Transverse colon (tissue), 3 donors: Measurements from ENCODE around the gene HSD17B8.

Source experiments
- EP300 ChIP-seq: sonication (generic); formaldehyde crosslinking; IDR thresholded peaks from one replicate; pipeline ENCODE4 v1.6.1; 2017; ENCODE audit warnings: antibody characterized with exemption, low read depth
- TF ChIP-seq, protein P1 (sequence below), 5 experiments: fragments of 200-600 bp in 3 of 5; fragments of 450-650 bp in 2 of 5; sonication (generic) in 3 of 5; IDR thresholded peaks; 1 replicate in 2 of 5; 2 replicates in 3 of 5; pipeline ENCODE4 v1.5.1; 2016 to 2017; ENCODE audit warnings: antibody characterized with exemption in 5 of 5, inconsistent platforms in 3 of 5, mild to moderate bottlenecking in 2 of 5, moderate library complexity in 1 of 5

- TF ChIP-seq EP300: no peak
- TF ChIP-seq, protein P1, sequence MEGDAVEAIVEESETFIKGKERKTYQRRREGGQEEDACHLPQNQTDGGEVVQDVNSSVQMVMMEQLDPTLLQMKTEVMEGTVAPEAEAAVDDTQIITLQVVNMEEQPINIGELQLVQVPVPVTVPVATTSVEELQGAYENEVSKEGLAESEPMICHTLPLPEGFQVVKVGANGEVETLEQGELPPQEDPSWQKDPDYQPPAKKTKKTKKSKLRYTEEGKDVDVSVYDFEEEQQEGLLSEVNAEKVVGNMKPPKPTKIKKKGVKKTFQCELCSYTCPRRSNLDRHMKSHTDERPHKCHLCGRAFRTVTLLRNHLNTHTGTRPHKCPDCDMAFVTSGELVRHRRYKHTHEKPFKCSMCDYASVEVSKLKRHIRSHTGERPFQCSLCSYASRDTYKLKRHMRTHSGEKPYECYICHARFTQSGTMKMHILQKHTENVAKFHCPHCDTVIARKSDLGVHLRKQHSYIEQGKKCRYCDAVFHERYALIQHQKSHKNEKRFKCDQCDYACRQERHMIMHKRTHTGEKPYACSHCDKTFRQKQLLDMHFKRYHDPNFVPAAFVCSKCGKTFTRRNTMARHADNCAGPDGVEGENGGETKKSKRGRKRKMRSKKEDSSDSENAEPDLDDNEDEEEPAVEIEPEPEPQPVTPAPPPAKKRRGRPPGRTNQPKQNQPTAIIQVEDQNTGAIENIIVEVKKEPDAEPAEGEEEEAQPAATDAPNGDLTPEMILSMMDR (IDR thresholded peaks at IDR 0.05): no peak
Observed at GRCh38 chr6:33213166-33213988, 8.9 kb downstream of the HSD17B8 start.
